Right lobe of liver (tissue), 6 donors: ENCODE data around the gene ACBD6. TPM values are rescaled to one million over a fixed set of nuclear protein-coding genes. Genes with fewer than 3 reads are reported as not detected.

ENCODE experiments used
- ATAC-seq, 4 donors: fragments of 200-7000 bp; cut with Tn5 transposase; one replicate each; pipeline ENCODE4 v1.9.1; 2020; ENCODE audit warnings: mild to moderate bottlenecking in 4 of 4, moderate library complexity in 4 of 4
- DNase-seq, 3 donors: peaks; one replicate each; pipeline ENCODE4 v3.0.0-alpha.2; 2020
- H3K27ac ChIP-seq, 3 donors: fragments of 200-600 bp; one replicate each; pipeline ENCODE4 v1.8.0; 2022
- H3K27me3 ChIP-seq, 2 donors: fragments of 200-600 bp; one replicate each; pipeline ENCODE4 v1.8.0; 2022
- H3K36me3 ChIP-seq, 4 donors: fragments of 200-600 bp; sonication (generic) in 1 of 4; one replicate each; pipeline versions ENCODE4 v1.5.1 to v1.8.0; 2017 to 2022; ENCODE audit warnings: control low read depth in 1 of 4
- H3K4me1 ChIP-seq, 4 donors: fragments of 200-600 bp; sonication (generic) in 1 of 4; one replicate each; pipeline versions ENCODE4 v1.5.1 to v1.8.0; 2017 to 2022; ENCODE audit warnings: control low read depth in 1 of 4
- H3K4me3 ChIP-seq, 3 donors: fragments of 200-600 bp; one replicate each; pipeline ENCODE4 v1.8.0; 2022
- H3K9me3 ChIP-seq, 4 donors: fragments of 200-600 bp; sonication (generic) in 1 of 4; one replicate each; pipeline versions ENCODE4 v1.5.1 to v1.8.0; 2017 to 2022; ENCODE audit warnings: control low read depth in 1 of 4
- CTCF ChIP-seq, 4 donors: fragments of 200-600 bp in 3 of 4; fragments of 450-650 bp in 1 of 4; IDR thresholded peaks; one replicate each; pipeline versions ENCODE4 v1.5.1 to v1.8.0; 2016 to 2022; ENCODE audit warnings: antibody characterized with exemption in 4 of 4, mild to moderate bottlenecking in 2 of 4
- POLR2A ChIP-seq: fragments of 450-650 bp; IDR thresholded peaks from one replicate; pipeline ENCODE4 v1.6.1; 2017; ENCODE audit warnings: antibody characterized with exemption, mild to moderate bottlenecking
- WGBS: methylation state at CpG from one replicate; pipeline ENCODE4 v1.1.6; 2018; ENCODE audit warnings: low coverage, low lambda C conversion rate; ENCODE audit not compliant: insufficient coverage; ENCODE audit errors: missing lambda C conversion rate; 5-methylcytosine and 5-hydroxymethylcytosine counted together
- intact Hi-C, 2 donors: fragments of 100-400 bp; cut with DNase I; formaldehyde crosslinking; loops; one replicate each; pipeline versions ENCODE4 v1.11.2 to v1.14.1; 2022
- total RNA-seq, 6 experiments: library from RNA; depleted of rRNA in 2 of 6; stranded (reverse); fragments of >200 nt in 2 of 6; fragmentation: NEBNext Ultra II Directional in 3 of 6; extraction: Animal tissue kit (Norgen Biotek cat#: 25700) in 3 of 6; gene quantifications; one replicate each; pipeline versions ENCODE4 v1.1.0 to v1.2.4, GENCODE V29; 2016 to 2023
- donor health status: DM: no; HTN: yes; CAD: no.
- donor health status: DM: no; HTN: no; CAD: no.
- donor health status: DM: no; HTN: no; CAD: no.
- donor health status: DM: no; HTN: yes; CAD: no.
- donor health status: DM: no; HTN: yes; CAD: no.

The ACBD6 gene
- total RNA-seq, 6 experiments from 2014 or later: 9.5 to 18.9 (median 11.5) TPM

GRCh38 chr1:180291004-180291403 is 211.4 kb downstream of the ACBD6 start:
- TF ChIP-seq POLR2A: no peak
- TF ChIP-seq CTCF (IDR thresholded peaks at IDR 0.05): no peak
- DNase-seq: no peak
- WGBS: 0% methylated on average over 1 of the region's 1 CpG
- Histone ChIP-seq H3K9me3 (no peaks in the 10 kb centered on the region), H3K4me3 (no peak overlapping the region), H3K27ac (peak overlapping the region in 2 of 3 donors; percentile 4 to 58), H3K27me3 (no peaks in the 10 kb centered on the region), H3K36me3 (no peaks in the 10 kb centered on the region), H3K4me1 (peaks cover 0 to 14% (median 3%) of the 10 kb centered on the region in 4 donors)
- ATAC-seq: peak; percentile 72 to 96 (median 88)
- intact Hi-C loops: no loop called here

DNA sequence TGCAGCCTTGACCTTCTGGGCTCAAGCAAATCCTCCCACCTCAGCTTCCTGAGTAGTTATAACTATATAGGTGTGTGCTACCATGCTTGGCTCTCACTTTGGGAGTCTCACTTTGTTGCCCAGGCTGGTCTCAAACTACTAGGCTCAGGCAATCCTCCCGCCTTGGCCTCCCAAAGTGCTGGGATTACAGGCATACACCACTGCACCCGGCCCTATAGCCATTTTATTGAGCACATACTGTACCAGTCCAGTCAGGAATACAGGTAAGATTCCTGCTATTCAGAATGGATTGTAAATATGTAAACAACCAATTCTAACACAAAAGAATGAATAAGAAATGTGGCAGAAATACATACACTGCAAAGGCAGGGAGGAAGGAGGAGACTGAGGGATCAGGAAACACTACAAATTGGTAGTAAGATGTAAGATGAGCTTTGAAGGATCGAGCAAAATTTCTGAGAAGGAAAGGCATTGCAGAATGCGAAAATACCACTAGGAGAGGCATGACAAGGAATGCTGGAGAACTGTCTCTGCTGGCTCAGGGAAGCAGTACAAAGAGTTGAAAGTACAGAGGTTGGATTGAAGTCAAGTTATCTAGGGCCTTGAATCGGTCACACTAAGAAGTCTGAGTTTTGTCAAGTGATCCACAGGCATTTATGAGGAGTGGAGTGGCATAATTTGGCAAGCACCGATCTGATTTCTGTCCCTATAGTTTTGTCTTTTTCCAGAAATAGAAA is 211.9 kb downstream of the ACBD6 start:
- H3K27me3 ChIP-seq: no peaks in the 10 kb centered on the region
- TF ChIP-seq POLR2A (no peak), CTCF (IDR thresholded peaks at IDR 0.05) (no peak)
- WGBS: 91% methylated on average over 6 of the region's 6 CpGs
- H3K4me1 ChIP-seq: peaks cover 0 to 14% (median 3%) of the 10 kb centered on the region in 4 donors
- intact Hi-C loops: no loop called here
- peak in 3 of 4 donors; percentile 13 to 54 (median 39) for ATAC-seq
- H3K36me3 ChIP-seq: no peaks in the 10 kb centered on the region
- DNase-seq: no peak
- H3K4me3 ChIP-seq: no peak overlapping the region
- no peaks in the 10 kb centered on the region for H3K9me3 ChIP-seq
- peak overlapping the region in 2 of 3 donors; percentile 4 to 58 for H3K27ac ChIP-seq

DNA sequence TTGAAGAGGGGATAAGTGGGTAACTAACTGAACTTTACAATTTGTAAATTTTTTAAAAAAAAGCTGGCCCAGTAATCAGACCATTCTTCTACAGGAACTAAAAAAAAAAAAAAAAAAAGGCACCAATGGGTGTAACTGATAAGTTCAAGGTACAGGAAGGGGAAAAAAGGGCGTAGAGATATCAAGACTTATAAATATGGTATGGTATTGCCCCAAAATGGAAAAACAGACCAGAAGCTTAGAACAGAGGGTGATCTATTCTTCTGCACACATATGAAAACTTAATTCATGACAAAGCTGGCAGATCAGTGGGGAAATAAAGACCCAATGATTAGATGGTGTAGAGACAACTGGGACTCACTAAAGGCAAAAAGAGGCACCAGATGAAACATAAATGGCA is 213.4 kb downstream of the ACBD6 start:
- H3K27ac ChIP-seq: no peak overlapping the region
- WGBS: 78% methylated on average over 1 of the region's 1 CpG
- H3K4me1 ChIP-seq: peaks cover 0 to 14% (median 3%) of the 10 kb centered on the region in 4 donors
- ATAC-seq: no peak
- no peak for DNase-seq
- intact Hi-C loops: no loop called here
- H3K9me3 ChIP-seq: no peaks in the 10 kb centered on the region
- H3K36me3 ChIP-seq: no peaks in the 10 kb centered on the region
- TF ChIP-seq POLR2A (no peak), CTCF (IDR thresholded peaks at IDR 0.05) (no peak)
- H3K27me3 ChIP-seq: no peaks in the 10 kb centered on the region
- no peak overlapping the region for H3K4me3 ChIP-seq

GRCh38 chr1:180287988-180288705 is 214.2 kb downstream of the ACBD6 start:
- intact Hi-C loops: no loop called here
- ATAC-seq (peak; percentile 28 to 73 (median 40)), DNase-seq (no peak)
- H3K4me3 ChIP-seq: no peak overlapping the region
- H3K4me1 ChIP-seq: peaks cover 0 to 14% (median 3%) of the 10 kb centered on the region in 4 donors
- 81% methylated on average over 3 of the region's 3 CpGs for WGBS
- no peaks in the 10 kb centered on the region for H3K36me3 ChIP-seq
- H3K9me3 ChIP-seq: no peaks in the 10 kb centered on the region
- H3K27ac ChIP-seq: no peak overlapping the region
- TF ChIP-seq CTCF (IDR thresholded peaks at IDR 0.05) (no peak), POLR2A (no peak)
- no peaks in the 10 kb centered on the region for H3K27me3 ChIP-seq
